ENCODE results near the gene CLHC1. TPM values are rescaled to one million over a fixed set of nuclear protein-coding genes. Genes with fewer than 3 reads are reported as not detected.

Gene CLHC1
- total RNA-seq, 2 experiments from 2014 or later, result 12.4 to 32.1 TPM

- intact Hi-C loops (cut with micrococcal nuclease; ENCODE audit: unreplicated experiment), result no loop called here
- Histone ChIP-seq H3K36me3 (ENCODE audit: insufficient read depth, low read length) (no peaks in the 10 kb centered on the region), H3K9me2 (ENCODE audit: insufficient read depth, low read length) (no peaks in the 10 kb centered on the region), H2AFZ (ENCODE audit: low read length) (no peak overlapping the region), H3K4me1 (ENCODE audit: insufficient read depth, low read length, poor library complexity, severe bottlenecking) (peaks cover 27% of the 10 kb centered on the region), H3K79me2 (ENCODE audit: insufficient read depth, low read depth, low read length) (no peaks in the 10 kb centered on the region), H3K9me3 (ENCODE audit: low read length) (no peaks in the 10 kb centered on the region), H3K4me2 (ENCODE audit: low read length) (no peak overlapping the region), H3K4me3 (ENCODE audit: low read depth, low read length, poor library complexity, severe bottlenecking) (no peak overlapping the region), H3K27ac (ENCODE audit: low read depth, low read length, poor library complexity, severe bottlenecking) (no peak overlapping the region), H4K20me1 (ENCODE audit: insufficient read depth, low read length) (no peaks in the 10 kb centered on the region)
- BruUV-seq (replicated peaks), result no TSS peak
- TF ChIP-seq CTCF (conservative IDR thresholded peaks at IDR 0.05; ENCODE audit: low read length) (no peak), EZH2phosphoT487 (IDR thresholded peaks at IDR 0.05; ENCODE audit: borderline replicate concordance, low read depth, low read length) (no peak)
- CTCF ChIA-PET (ENCODE audit: unreplicated experiment), result no interaction called here
- no peak for DNase-seq (ENCODE audit: low spot score)
- POLR2A ChIA-PET, result interaction anchor here (1.2 kb wide), 2 partner anchors 10 to 27 kb away, joined by 3 to 5 read pairs; no protein-coding TSS in a partner anchor
Measured at GRCh38 chr2:55136138-55136541, 96.0 kb downstream of the CLHC1 start.

- no peaks in the 10 kb centered on the region for H3K9me3 ChIP-seq (ENCODE audit: low read length)
- no peaks in the 10 kb centered on the region for H4K20me1 ChIP-seq (ENCODE audit: insufficient read depth, low read length)
- TF ChIP-seq EZH2phosphoT487 (IDR thresholded peaks at IDR 0.05; ENCODE audit: borderline replicate concordance, low read depth, low read length) (no peak), CTCF (conservative IDR thresholded peaks at IDR 0.05; ENCODE audit: low read length) (no peak)
- BruUV-seq (replicated peaks), result no TSS peak
- no peak overlapping the region for H3K27ac ChIP-seq (ENCODE audit: low read depth, low read length, poor library complexity, severe bottlenecking)
- DNase-seq (ENCODE audit: low spot score), result no peak
- H3K4me2 ChIP-seq (ENCODE audit: low read length), result no peak overlapping the region
- no peaks in the 10 kb centered on the region for H3K9me2 ChIP-seq (ENCODE audit: insufficient read depth, low read length)
- ChIA-PET POLR2A (interaction anchor here (1.1 kb wide), 1 partner anchor 16 kb away, joined by 4 read pairs; no protein-coding TSS in a partner anchor), CTCF (ENCODE audit: unreplicated experiment) (no interaction called here)
- no peak overlapping the region for H3K4me3 ChIP-seq (ENCODE audit: low read depth, low read length, poor library complexity, severe bottlenecking)
- H3K36me3 ChIP-seq (ENCODE audit: insufficient read depth, low read length), result no peaks in the 10 kb centered on the region
- peaks cover 23% of the 10 kb centered on the region for H3K4me1 ChIP-seq (ENCODE audit: insufficient read depth, low read length, poor library complexity, severe bottlenecking)
- H2AFZ ChIP-seq (ENCODE audit: low read length), result no peak overlapping the region
- intact Hi-C loops (cut with micrococcal nuclease; ENCODE audit: unreplicated experiment), result no loop called here
- no peaks in the 10 kb centered on the region for H3K79me2 ChIP-seq (ENCODE audit: insufficient read depth, low read depth, low read length)
Measured at GRCh38 chr2:55135491-55135890, 96.6 kb downstream of the CLHC1 start.

- Histone ChIP-seq H3K79me2 (ENCODE audit: insufficient read depth, low read depth, low read length) (no peaks in the 10 kb centered on the region), H3K4me1 (ENCODE audit: insufficient read depth, low read length, poor library complexity, severe bottlenecking) (peaks cover 21% of the 10 kb centered on the region), H4K20me1 (ENCODE audit: insufficient read depth, low read length) (no peaks in the 10 kb centered on the region), H3K9me3 (ENCODE audit: low read length) (no peaks in the 10 kb centered on the region), H3K4me2 (ENCODE audit: low read length) (peak overlapping the region; percentile 33; the same call in 1 of the 2 replicates), H3K27ac (ENCODE audit: low read depth, low read length, poor library complexity, severe bottlenecking) (no peak overlapping the region), H3K4me3 (ENCODE audit: low read depth, low read length, poor library complexity, severe bottlenecking) (no peak overlapping the region), H3K36me3 (ENCODE audit: insufficient read depth, low read length) (no peaks in the 10 kb centered on the region), H3K9me2 (ENCODE audit: insufficient read depth, low read length) (no peaks in the 10 kb centered on the region), H2AFZ (ENCODE audit: low read length) (peak overlapping the region; percentile 62)
- intact Hi-C loops (cut with micrococcal nuclease; ENCODE audit: unreplicated experiment), result no loop called here
- no peak for TF ChIP-seq EZH2phosphoT487 (IDR thresholded peaks at IDR 0.05; ENCODE audit: borderline replicate concordance, low read depth, low read length)
- no peak for TF ChIP-seq CTCF (conservative IDR thresholded peaks at IDR 0.05; ENCODE audit: low read length)
- peak; percentile 46 for DNase-seq (ENCODE audit: low spot score)
- POLR2A ChIA-PET, result interaction anchor here (0.6 to 1.2 kb wide), 8 partner anchors 10 to 156 kb away, joined by 3 to 4 read pairs (median 3); no protein-coding TSS in a partner anchor
- CTCF ChIA-PET (ENCODE audit: unreplicated experiment), result no interaction called here
- no TSS peak for BruUV-seq (replicated peaks)
Measured at GRCh38 chr2:55134316-55134706, 97.8 kb downstream of the CLHC1 start.

All from OCI-LY7 (cell line).